Neural cell (in vitro differentiated cells): Measurements from ENCODE around the gene SPOCD1. TPM values are rescaled to one million over a fixed set of nuclear protein-coding genes. Genes with fewer than 3 reads are reported as not detected.

Experiments used
- H2AFZ ChIP-seq: fragments of 200-600, 300-800 bp; sonication (generic), shearing (Covaris generic); 2 replicates; pipeline ENCODE4 v1.6.0; 2014; ENCODE audit warnings: low read depth, mild to moderate bottlenecking, antibody characterized with exemption, low read length, moderate library complexity
- H3F3A ChIP-seq: fragments of 200-600 bp; shearing (Covaris generic); 2 replicates; pipeline ENCODE4 v1.6.1; 2016; ENCODE audit warnings: mild to moderate bottlenecking, moderate library complexity, mixed read lengths, antibody characterized with exemption, low read length; ENCODE audit not compliant: insufficient read depth, poor library complexity, severe bottlenecking
- H3K27ac ChIP-seq: fragments of 200-600, 300-800 bp; sonication (generic), shearing (Covaris generic); 2 replicates; pipeline ENCODE4 v1.5.1; 2014; ENCODE audit warnings: mild to moderate bottlenecking, low read length, moderate library complexity
- H3K27me3 ChIP-seq: fragments of 300-800, 200-600 bp; sonication (generic), shearing (Covaris generic); 2 replicates; pipeline ENCODE4 v1.6.0; 2014; ENCODE audit warnings: mild to moderate bottlenecking, low read depth, low read length, moderate library complexity; ENCODE audit not compliant: insufficient read depth
- H3K36me3 ChIP-seq: fragments of 300-800, 200-600 bp; sonication (generic), shearing (Covaris generic); 2 replicates; pipeline ENCODE4 v1.5.1; 2014; ENCODE audit warnings: mild to moderate bottlenecking, antibody characterized with exemption, low read length, moderate library complexity; ENCODE audit not compliant: insufficient read depth
- H3K4me2 ChIP-seq: fragments of 300-800, 200-600 bp; sonication (generic), shearing (Covaris generic); 2 replicates; pipeline ENCODE4 v1.6.0; 2014; ENCODE audit warnings: mild to moderate bottlenecking, low read length
- H3K4me3 ChIP-seq: fragments of 300-800, 200-600 bp; sonication (generic), shearing (Covaris generic); 2 replicates; pipeline ENCODE4 v1.5.1; 2014; ENCODE audit warnings: mild to moderate bottlenecking, low read length, moderate library complexity
- H3K79me2 ChIP-seq: fragments of 200-600 bp; shearing (Covaris generic); replicated peaks from 2 replicates; pipeline ENCODE4 v1.6.0; 2014; ENCODE audit warnings: mild to moderate bottlenecking, low read length, moderate library complexity; ENCODE audit not compliant: insufficient read depth
- H3K9ac ChIP-seq: fragments of 300-800, 200-600 bp; sonication (generic), shearing (Covaris generic); 2 replicates; pipeline ENCODE4 v1.6.1; 2016; ENCODE audit warnings: mild to moderate bottlenecking, low read length, mixed read lengths
- H3K9me2 ChIP-seq: fragments of 200-600 bp; shearing (Covaris generic); 2 replicates; pipeline ENCODE4 v1.6.1; 2016; ENCODE audit warnings: mild to moderate bottlenecking, low read length, mixed read lengths; ENCODE audit not compliant: insufficient read depth
- H3K9me3 ChIP-seq: fragments of 200-600, 300-800 bp; sonication (generic), shearing (Covaris generic); 2 replicates; pipeline ENCODE4 v1.6.1; 2016; ENCODE audit warnings: mild to moderate bottlenecking, mixed run types, low read length, moderate library complexity, mixed read lengths
- H4K20me1 ChIP-seq: fragments of 200-600 bp; shearing (Covaris generic); 2 replicates; pipeline ENCODE4 v1.6.1; 2016; ENCODE audit warnings: mild to moderate bottlenecking, mixed run types; ENCODE audit not compliant: insufficient read depth
- EP300 ChIP-seq: fragments of 450-650 bp; conservative IDR thresholded peaks from 2 replicates; pipeline ENCODE4 v1.6.1; 2014; ENCODE audit warnings: antibody characterized with exemption, mild to moderate bottlenecking, moderate library complexity; ENCODE audit not compliant: poor library complexity, severe bottlenecking
- EZH2 ChIP-seq: fragments of 200-600, 300-800 bp; shearing (Covaris generic), sonication (generic); IDR thresholded peaks from 2 replicates; pipeline ENCODE4 v1.6.1; 2014; ENCODE audit warnings: antibody characterized with exemption, low read length, borderline replicate concordance, mild to moderate bottlenecking; ENCODE audit not compliant: insufficient read depth, poor library complexity, severe bottlenecking
- MXI1 ChIP-seq: fragments of 450-650 bp; conservative IDR thresholded peaks from 2 replicates; pipeline ENCODE4 v1.6.1; 2014; ENCODE audit warnings: antibody characterized with exemption, mild to moderate bottlenecking; ENCODE audit not compliant: poor library complexity, severe bottlenecking
- POLR2AphosphoS5 ChIP-seq: IDR thresholded peaks from 2 replicates; pipeline ENCODE4 v1.6.1; 2012
- RAD21 ChIP-seq: fragments of 450-650 bp; conservative IDR thresholded peaks from 2 replicates; pipeline ENCODE4 v1.6.1; 2014; ENCODE audit warnings: antibody characterized with exemption, mild to moderate bottlenecking, moderate library complexity
- SMC3 ChIP-seq: fragments of 450-650 bp; conservative IDR thresholded peaks from 2 replicates; pipeline ENCODE4 v1.6.1; 2014; ENCODE audit warnings: antibody characterized with exemption, mild to moderate bottlenecking, moderate library complexity; ENCODE audit not compliant: poor library complexity
- TAF1 ChIP-seq: IDR thresholded peaks from 2 replicates; pipeline ENCODE4 v1.6.1; 2012; ENCODE audit warnings: low read depth
- polyA plus RNA-seq: library from polyadenylated mRNA; depleted of rRNA; stranded (reverse); fragments of >200 nt; gene quantifications from 2 replicates; pipeline ENCODE4 v1.2.3, GENCODE V29; 2014
- TF ChIP-seq, protein P1 (sequence below): IDR thresholded peaks from 2 replicates; pipeline ENCODE4 v1.6.1; 2012; ENCODE audit warnings: borderline replicate concordance
- TF ChIP-seq, protein P2 (sequence below): fragments of 450-650 bp; IDR thresholded peaks from 2 replicates; pipeline ENCODE4 v1.5.1; 2014; ENCODE audit warnings: antibody characterized with exemption, mild to moderate bottlenecking, moderate library complexity; ENCODE audit not compliant: poor library complexity, severe bottlenecking

SPOCD1 gene
- polyA plus RNA-seq, 1 donor from 2014 or later: not detected

DNA sequence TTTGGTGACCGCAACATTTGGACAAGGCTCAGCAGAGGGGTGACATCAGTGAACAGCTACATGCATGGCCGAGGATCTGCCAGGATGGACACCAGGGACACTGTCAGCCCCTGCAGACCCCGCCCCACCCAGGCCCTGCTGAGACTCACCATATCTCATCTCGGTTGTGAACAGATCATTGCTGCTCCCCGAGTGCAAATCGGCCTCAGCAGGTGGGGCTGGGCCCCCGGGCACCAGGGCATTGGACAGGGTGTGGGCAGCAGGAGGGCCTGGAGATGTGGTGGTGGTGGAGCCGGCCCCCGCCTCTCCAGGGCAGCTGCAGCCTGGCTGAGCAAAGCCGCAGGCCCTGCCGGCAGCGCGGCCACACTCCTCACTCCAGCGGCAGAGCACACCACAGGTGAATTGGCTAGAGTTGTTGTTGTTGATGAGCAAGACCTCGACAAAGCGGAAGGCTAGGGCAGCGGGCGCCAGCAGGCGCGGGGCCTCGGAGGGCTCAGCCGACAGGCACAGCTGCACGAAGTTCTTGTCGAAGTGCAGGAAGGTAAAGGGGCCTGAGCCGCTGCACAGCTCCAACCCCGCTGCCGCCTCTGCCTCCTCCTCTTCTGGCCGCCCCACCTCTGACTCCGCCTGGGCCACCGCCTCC lies 59.9 kb downstream of the SPOCD1 start:
- Histone ChIP-seq H3K27ac (no peak overlapping the region), H3K9ac (no peak overlapping the region)
- TF ChIP-seq RAD21: no peak
- TF ChIP-seq EZH2: no peak
- no peak for TF ChIP-seq EP300
- TF ChIP-seq MXI1: no peak

DNA sequence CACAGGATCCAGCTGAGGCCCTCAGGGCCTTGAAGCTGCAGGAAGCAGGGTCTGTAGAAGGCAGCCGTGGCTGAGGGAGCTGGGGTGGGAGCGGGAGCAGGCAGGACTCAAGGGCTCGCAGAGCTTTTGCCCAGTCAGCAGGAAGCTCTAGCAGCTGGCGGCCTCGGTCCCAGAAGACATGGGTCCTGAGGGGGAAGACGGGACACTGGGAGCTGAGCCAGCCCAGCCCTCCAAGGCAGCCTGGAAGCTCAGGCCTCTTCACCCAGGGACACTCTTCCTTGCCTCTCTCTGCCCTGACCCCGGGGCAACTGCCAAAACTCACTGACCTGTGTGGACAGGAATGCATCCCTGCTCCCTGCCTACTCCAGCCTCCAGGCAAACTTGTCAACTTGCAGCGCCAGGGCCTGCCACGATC lies 60.6 kb downstream of the SPOCD1 start:
- Histone ChIP-seq H3K4me2 (no peak overlapping the region), H3K36me3 (no peaks in the 10 kb centered on the region), H3K9me3 (no peaks in the 10 kb centered on the region), H3K9me2 (no peaks in the 10 kb centered on the region), H3K4me3 (no peak overlapping the region), H3K27ac (no peak overlapping the region), H2AFZ (no peak overlapping the region), H3K27me3 (no peaks in the 10 kb centered on the region), H3K9ac (no peak overlapping the region), H3F3A (no peaks in the 10 kb centered on the region), H4K20me1 (peaks cover 4% of the 10 kb centered on the region), H3K79me2 (peaks cover 17% of the 10 kb centered on the region)
- TF ChIP-seq EP300: no peak
- TF ChIP-seq POLR2AphosphoS5: no peak
- TF ChIP-seq TAF1: no peak
- no peak for TF ChIP-seq SMC3
- TF ChIP-seq, protein P1, sequence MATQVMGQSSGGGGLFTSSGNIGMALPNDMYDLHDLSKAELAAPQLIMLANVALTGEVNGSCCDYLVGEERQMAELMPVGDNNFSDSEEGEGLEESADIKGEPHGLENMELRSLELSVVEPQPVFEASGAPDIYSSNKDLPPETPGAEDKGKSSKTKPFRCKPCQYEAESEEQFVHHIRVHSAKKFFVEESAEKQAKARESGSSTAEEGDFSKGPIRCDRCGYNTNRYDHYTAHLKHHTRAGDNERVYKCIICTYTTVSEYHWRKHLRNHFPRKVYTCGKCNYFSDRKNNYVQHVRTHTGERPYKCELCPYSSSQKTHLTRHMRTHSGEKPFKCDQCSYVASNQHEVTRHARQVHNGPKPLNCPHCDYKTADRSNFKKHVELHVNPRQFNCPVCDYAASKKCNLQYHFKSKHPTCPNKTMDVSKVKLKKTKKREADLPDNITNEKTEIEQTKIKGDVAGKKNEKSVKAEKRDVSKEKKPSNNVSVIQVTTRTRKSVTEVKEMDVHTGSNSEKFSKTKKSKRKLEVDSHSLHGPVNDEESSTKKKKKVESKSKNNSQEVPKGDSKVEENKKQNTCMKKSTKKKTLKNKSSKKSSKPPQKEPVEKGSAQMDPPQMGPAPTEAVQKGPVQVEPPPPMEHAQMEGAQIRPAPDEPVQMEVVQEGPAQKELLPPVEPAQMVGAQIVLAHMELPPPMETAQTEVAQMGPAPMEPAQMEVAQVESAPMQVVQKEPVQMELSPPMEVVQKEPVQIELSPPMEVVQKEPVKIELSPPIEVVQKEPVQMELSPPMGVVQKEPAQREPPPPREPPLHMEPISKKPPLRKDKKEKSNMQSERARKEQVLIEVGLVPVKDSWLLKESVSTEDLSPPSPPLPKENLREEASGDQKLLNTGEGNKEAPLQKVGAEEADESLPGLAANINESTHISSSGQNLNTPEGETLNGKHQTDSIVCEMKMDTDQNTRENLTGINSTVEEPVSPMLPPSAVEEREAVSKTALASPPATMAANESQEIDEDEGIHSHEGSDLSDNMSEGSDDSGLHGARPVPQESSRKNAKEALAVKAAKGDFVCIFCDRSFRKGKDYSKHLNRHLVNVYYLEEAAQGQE: no peak
- TF ChIP-seq MXI1: no peak
- no peak for TF ChIP-seq RAD21
- TF ChIP-seq, protein P2, sequence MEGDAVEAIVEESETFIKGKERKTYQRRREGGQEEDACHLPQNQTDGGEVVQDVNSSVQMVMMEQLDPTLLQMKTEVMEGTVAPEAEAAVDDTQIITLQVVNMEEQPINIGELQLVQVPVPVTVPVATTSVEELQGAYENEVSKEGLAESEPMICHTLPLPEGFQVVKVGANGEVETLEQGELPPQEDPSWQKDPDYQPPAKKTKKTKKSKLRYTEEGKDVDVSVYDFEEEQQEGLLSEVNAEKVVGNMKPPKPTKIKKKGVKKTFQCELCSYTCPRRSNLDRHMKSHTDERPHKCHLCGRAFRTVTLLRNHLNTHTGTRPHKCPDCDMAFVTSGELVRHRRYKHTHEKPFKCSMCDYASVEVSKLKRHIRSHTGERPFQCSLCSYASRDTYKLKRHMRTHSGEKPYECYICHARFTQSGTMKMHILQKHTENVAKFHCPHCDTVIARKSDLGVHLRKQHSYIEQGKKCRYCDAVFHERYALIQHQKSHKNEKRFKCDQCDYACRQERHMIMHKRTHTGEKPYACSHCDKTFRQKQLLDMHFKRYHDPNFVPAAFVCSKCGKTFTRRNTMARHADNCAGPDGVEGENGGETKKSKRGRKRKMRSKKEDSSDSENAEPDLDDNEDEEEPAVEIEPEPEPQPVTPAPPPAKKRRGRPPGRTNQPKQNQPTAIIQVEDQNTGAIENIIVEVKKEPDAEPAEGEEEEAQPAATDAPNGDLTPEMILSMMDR: no peak
- TF ChIP-seq EZH2: no peak

More for the DNA sequence above, 59.9 kb downstream of the SPOCD1 start:
- Histone ChIP-seq H3K9me2 (no peaks in the 10 kb centered on the region), H3K9me3 (no peaks in the 10 kb centered on the region), H3K27me3 (no peaks in the 10 kb centered on the region), H2AFZ (no peak overlapping the region), H3K4me2 (no peak overlapping the region), H3K79me2 (peaks cover 20% of the 10 kb centered on the region), H3F3A (no peaks in the 10 kb centered on the region), H3K36me3 (no peaks in the 10 kb centered on the region), H3K4me3 (no peak overlapping the region), H4K20me1 (peaks cover 4% of the 10 kb centered on the region)
